Nephron (organoid): ENCODE data around the gene DUSP22.

Experiments
- H3K27ac Mint-ChIP-seq, 3 experiments: 2 replicates each; pipeline ENCODE4 v1.8.0; 2020; ENCODE audit warnings: mixed read lengths in 3 of 3, mild to moderate bottlenecking in 2 of 3, moderate library complexity in 1 of 3
- H3K27me3 Mint-ChIP-seq: 2 replicates; pipeline ENCODE4 v1.8.0; 2021; ENCODE audit warnings: low read depth, mild to moderate bottlenecking, moderate library complexity, mixed read lengths
- H3K36me3 Mint-ChIP-seq: 2 replicates; pipeline ENCODE4 v1.8.0; 2020; ENCODE audit warnings: low read depth, mixed read lengths
- H3K4me1 Mint-ChIP-seq: 2 replicates; pipeline ENCODE4 v1.8.0; 2020; ENCODE audit warnings: mixed read lengths
- H3K4me3 Mint-ChIP-seq, 3 experiments: 2 replicates each; pipeline ENCODE4 v1.8.0; 2020; ENCODE audit warnings: mild to moderate bottlenecking in 3 of 3, mixed read lengths in 3 of 3, moderate library complexity in 2 of 3
- H3K9me3 Mint-ChIP-seq: 2 replicates; pipeline ENCODE4 v1.8.0; 2020; ENCODE audit warnings: mixed read lengths
- CTCF ChIP-seq, 3 experiments: fragments of 200-600 bp; sonication (generic); IDR thresholded peaks; one replicate each; pipeline ENCODE4 v1.5.0; 2021; ENCODE audit warnings: antibody characterized with exemption in 3 of 3; ENCODE audit not compliant: unreplicated experiment in 3 of 3

DUSP22 gene

GRCh38 chr6:296151-297122 is 4.2 kb downstream of the DUSP22 start:
- TF ChIP-seq CTCF (IDR thresholded peaks at IDR 0.05; ENCODE audit: unreplicated experiment in 3 of 3) = no peak
- Mint-ChIP-seq H3K4me1 (peaks cover 22% of the 10 kb centered on the region), H3K27me3 (peaks cover 4% of the 10 kb centered on the region), H3K9me3 (peaks cover 13% of the 10 kb centered on the region), H3K4me3 (peak overlapping the region in 1 of 3 experiments; percentile 9), H3K27ac (no peak overlapping the region), H3K36me3 (no peaks in the 10 kb centered on the region)

GRCh38 chr6:297571-298232 is 5.4 kb downstream of the DUSP22 start:
- Mint-ChIP-seq H3K27me3 (peaks cover 3% of the 10 kb centered on the region), H3K4me1 (peaks cover 22% of the 10 kb centered on the region)
- no peak for TF ChIP-seq CTCF (IDR thresholded peaks at IDR 0.05; ENCODE audit: unreplicated experiment in 3 of 3)

GRCh38 chr6:298233-299103 is 6.2 kb downstream of the DUSP22 start:
- TF ChIP-seq CTCF (IDR thresholded peaks at IDR 0.05; ENCODE audit: unreplicated experiment in 3 of 3) = no peak
- H3K27me3 Mint-ChIP-seq = no peaks in the 10 kb centered on the region
- H3K4me3 Mint-ChIP-seq = no peak overlapping the region
- peaks cover 10% of the 10 kb centered on the region for H3K9me3 Mint-ChIP-seq
- no peaks in the 10 kb centered on the region for H3K36me3 Mint-ChIP-seq
- H3K4me1 Mint-ChIP-seq = peaks cover 17% of the 10 kb centered on the region
- no peak overlapping the region for H3K27ac Mint-ChIP-seq

More at GRCh38 chr6:297571-298232, 5.4 kb downstream of the DUSP22 start:
- Mint-ChIP-seq H3K4me3 (no peak overlapping the region), H3K9me3 (peaks cover 13% of the 10 kb centered on the region), H3K36me3 (no peaks in the 10 kb centered on the region), H3K27ac (no peak overlapping the region)

GRCh38 chr6:299104-299980 is 7.1 kb downstream of the DUSP22 start:
- Mint-ChIP-seq H3K4me3 (no peak overlapping the region), H3K4me1 (peaks cover 15% of the 10 kb centered on the region)

More at GRCh38 chr6:299104-299980, 7.1 kb downstream of the DUSP22 start:
- TF ChIP-seq CTCF (IDR thresholded peaks at IDR 0.05; ENCODE audit: unreplicated experiment in 3 of 3) = no peak
- Mint-ChIP-seq H3K9me3 (peaks cover 9% of the 10 kb centered on the region), H3K27me3 (no peaks in the 10 kb centered on the region), H3K27ac (no peak overlapping the region), H3K36me3 (no peaks in the 10 kb centered on the region)
